HG02943 (cell line): Measurements from ENCODE around the gene HMCN2.

Experiments
- ATAC-seq: cut with Tn5 transposase; IDR thresholded peaks from one replicate; pipeline ENCODE4 v1.9.1; 2021; ENCODE audit warnings: mild to moderate bottlenecking, low read depth, moderate library complexity; ENCODE audit not compliant: unreplicated experiment

HMCN2 gene

DNA sequence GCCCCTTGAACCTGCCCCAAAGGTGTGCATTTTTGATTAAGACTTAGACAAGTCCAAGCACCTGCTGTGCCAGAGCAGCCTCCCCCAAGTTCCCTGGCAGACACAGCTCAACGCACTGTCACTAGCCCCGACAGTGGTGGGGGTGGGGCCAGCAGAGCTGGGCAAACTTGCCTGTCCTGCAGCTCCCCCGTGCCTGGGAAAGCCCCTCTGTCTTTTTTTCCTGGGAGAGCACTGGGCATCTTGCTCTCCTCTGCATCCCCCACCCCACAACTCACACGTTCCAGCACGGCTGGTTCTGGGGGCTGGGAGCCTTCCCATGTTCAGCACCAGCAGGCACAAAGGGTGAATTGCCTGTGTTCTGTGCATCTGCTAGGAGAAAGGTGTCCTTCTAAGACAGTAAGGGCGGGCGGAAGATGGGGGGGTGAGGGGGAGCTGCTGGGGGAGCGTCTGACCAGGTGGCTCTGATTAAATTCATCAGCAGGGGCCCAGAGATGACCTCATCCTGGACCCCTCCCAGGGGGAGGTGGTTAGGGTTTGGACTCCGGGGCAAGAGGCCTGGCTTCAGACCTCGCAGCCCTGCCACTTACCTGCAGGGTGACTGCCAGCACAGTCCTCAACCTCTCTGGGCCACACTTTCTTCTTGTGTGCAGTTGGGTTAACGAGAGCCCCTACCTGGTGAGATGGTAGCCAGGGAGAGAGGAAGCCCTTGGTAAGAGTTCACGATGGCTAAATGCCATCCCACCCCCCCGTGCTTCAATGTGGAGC is 23.5 kb downstream of the HMCN2 start:
- no peak for ATAC-seq

GRCh38 chr9:130289711-130290241 is 24.2 kb downstream of the HMCN2 start:
- ATAC-seq: no peak

- no peak for ATAC-seq
Observed at GRCh38 chr9:130290291-130291181, 25.0 kb downstream of the HMCN2 start.

GRCh38 chr9:130291474-130291873 is 25.9 kb downstream of the HMCN2 start:
- ATAC-seq: no peak

DNA sequence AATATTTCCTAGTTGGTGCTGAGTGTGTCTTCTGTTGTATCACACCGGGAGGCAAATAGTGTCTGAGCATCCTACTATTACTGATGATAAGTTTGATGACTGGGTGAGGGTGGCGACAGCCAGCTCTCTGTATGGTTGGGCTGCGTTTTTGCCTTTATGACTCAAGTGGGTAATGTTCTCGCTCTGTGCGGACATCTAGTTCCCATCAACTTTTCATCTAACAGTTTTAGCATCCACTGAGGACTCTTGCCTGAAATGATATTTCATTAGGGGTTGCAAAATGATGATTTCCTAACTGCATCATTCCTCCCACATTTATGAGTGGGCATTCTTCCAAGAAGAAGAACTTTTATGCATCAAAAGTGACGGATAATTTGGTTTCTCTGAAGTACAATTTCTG is 26.5 kb downstream of the HMCN2 start:
- no peak for ATAC-seq

- no peak for ATAC-seq
Observed at GRCh38 chr9:130294664-130295063, 29.1 kb downstream of the HMCN2 start.

DNA sequence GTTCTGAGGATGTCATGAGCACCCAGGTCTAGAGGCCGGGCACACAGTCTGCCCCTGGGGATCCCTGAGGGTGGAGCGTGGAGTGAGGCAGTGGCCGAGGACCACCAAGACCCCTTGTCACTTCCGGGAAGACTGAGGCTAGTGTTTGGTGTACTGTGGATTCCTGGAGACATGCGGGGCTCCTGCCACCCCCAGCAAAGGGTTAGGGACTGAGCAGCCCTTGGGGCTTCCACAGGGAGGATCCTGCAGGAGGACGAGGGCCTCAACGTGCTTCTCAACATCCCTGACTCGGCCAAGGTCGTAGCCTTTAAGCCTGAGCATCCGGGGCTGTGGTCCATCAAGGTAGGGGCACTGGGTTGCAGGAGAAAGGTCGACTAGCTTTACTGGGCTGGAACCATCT is 29.9 kb downstream of the HMCN2 start:
- no peak for ATAC-seq

DNA sequence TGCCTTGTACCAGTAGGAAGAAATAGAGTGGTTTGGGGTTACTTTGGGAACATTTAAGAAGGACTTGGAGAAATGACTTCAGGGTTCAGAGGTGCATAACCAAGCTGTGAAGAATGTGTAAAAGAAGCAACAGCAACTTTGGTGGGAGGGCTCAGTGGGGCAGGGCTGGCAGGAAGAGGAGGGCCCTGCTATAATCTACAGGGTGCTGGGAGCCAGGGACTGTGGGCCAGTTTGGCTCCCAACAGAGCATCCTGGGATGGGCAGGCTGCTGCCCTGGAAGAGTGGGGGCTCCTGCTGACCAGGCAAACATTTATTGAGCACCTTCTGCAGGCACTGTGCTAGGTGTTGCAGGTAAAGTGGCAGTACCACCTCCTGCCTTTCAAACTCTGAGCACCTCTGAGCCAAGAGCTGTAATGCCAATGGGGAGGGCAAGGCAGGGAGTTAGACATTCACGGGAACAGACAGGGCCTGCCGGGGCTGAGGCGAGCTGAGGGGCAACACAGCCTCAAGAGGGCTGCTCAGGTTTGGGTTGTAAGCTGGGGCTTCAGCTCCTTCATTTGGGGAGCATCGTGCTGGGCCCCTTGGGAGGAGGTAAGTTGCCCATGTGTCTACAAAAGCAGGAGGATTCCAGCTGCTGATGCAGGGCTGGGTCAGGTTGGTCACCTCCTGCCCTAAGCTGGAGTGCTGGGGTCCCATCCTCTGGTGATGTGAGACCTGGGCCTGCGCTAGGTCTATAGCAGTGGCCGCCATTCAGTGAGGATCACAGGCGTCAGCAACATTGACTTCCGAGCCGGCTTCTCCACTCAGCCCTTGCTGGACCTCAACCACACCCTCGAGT is 30.6 kb downstream of the HMCN2 start:
- ATAC-seq: no peak

GRCh38 chr9:130296783-130297055 is 31.2 kb downstream of the HMCN2 start:
- ATAC-seq: no peak

DNA sequence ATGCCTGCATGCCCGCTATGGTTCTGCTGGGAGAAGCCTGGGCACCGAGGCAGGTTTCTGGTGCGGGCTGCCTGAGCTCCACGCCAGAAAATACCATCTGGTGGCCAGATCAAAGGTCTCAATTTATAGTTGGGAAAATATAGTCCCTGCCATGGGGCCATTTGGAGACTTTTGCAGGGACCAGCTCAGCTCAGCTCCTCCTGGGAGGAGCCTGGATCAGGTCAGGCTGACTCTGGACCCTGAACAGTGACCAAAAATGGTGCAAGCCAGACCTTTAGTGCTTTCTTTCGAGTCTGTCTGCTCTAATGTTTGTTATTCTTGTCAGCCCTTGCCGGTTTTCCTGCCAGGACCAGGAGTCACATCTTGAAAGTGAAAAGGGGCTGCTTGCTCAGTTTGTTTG is 31.8 kb downstream of the HMCN2 start:
- no peak for ATAC-seq

DNA sequence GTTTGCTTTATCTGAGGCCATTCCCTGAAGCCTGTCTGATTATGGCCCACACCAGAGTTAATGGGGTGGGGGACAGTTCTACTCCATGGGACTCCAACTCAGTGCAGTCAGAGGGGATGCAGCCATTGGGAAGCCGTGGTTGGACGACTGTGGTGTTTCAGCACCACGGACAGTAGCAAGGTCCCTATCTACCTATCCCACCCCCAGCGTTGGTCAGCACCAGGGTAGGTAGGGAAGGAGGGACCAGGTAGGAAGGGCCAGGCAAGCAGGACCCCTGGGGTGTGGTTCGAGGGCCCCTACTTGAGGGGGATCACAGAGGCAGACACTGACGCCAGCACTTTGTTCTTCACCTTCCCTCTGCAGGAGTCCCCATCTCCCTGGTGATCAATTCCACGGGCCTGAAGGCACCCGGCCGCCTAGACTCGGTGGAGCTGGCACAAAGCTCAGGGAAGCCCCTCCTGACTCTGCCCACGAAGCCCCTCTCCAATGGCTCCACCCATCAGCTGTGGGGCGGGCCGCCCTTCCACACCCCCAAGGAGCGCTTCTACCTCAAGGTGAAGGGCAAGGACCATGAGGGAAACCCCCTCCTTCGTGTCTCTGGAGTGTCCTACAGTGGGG is 33.2 kb downstream of the HMCN2 start:
- no peak for ATAC-seq

- no peak for ATAC-seq
Observed at GRCh38 chr9:130299785-130300615, 34.4 kb downstream of the HMCN2 start.

DNA sequence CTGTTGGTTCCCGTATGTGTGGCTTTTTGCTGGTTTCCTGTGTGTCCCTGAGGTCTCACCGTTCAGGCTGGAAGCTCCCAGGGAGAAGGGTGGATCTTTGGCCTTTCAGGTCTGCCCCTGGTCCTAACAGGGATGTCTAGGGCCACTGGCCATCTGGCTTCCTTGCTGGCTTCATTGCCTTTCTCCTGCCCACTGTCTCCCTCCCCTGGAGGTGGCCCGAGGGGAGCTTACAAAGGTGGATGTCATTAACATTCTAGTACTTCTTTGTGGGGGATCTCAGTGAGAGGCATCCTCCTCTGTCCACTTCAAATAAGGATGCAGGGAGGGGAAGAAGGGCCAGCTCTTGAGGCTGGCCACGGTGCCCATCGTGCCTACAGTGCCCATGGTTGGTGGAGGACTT is 35.2 kb downstream of the HMCN2 start:
- ATAC-seq: no peak

DNA sequence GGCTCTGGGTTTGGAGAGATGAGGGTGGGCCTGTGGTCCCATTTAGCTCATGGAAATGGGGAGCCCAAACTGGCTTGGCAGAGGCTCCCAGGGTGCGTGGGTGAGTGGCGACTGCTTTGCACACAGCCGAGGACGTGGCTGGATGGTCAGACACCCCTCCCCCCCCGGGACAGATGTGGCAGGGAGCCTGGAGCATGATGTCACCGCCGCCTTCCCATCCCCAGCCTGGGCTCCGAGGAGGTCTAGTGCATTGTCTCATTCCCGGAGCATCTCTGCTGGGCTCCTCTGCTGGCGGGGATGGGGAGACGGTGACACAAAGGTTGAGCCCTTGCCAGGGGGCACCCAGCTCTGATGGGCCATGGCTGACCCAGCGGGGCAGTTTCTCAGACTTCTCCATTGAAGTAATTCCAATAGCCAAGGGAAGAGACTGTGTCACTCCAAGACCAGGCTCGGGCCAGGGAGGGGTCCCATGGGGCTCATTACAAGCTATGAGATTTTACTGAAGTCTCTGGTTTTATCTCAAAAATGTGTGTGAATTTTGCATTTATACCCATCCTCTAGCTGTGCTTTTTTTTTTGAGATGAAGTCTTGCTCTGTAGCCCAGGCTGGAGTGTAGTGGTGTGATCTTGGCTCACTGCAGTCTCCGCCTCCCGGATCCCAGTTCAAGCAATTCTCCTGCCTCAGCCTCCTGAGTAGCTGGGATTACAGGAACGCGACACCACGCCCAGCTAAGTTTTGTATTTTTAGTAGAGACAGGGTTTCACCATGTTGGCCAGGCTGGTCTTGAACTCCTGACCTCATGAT is 36.1 kb downstream of the HMCN2 start:
- ATAC-seq: no peak

DNA sequence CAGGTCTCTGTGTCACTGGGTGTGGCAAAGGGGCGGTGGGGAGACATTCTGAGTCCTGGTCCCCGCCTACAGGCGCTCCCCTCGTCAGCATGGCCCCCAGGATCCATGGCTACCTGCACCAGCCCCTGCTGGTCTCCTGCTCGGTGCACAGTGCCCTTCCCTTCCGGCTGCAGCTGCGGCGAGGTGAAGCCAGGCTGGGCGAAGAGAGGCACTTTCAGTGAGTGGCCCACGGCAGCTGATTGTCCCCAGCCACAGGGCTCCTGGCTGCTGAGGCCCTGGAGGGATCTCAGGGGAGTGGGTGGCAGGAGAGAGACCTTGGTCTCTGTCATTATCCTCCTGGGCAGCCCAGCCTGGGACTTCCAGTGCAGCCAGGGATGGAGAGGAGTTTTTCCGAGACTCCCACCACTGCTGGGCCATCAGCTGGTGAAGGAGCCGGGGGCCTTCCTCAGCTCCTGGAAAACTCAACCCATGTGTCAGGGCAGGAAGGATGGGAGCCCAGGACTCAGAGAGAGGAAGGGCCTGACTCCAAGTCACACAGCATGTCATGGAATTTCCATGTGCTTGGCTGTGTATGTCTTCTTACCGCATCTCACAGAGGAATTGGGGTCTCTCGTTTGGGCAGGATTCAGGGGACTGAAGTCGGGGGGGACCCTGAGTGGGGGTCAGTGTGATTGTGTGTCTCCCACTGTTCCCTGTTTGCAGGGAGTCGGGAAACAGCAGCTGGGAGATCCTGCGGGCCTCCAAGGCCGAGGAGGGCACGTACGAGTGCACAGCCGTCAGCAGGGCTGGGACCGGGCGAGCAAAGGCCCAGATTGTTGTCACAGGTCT is 37.4 kb downstream of the HMCN2 start:
- no peak for ATAC-seq

GRCh38 chr9:130303613-130304055 is 38.1 kb downstream of the HMCN2 start:
- no peak for ATAC-seq

- no peak for ATAC-seq
Observed at GRCh38 chr9:130304116-130304515, 38.6 kb downstream of the HMCN2 start.

DNA sequence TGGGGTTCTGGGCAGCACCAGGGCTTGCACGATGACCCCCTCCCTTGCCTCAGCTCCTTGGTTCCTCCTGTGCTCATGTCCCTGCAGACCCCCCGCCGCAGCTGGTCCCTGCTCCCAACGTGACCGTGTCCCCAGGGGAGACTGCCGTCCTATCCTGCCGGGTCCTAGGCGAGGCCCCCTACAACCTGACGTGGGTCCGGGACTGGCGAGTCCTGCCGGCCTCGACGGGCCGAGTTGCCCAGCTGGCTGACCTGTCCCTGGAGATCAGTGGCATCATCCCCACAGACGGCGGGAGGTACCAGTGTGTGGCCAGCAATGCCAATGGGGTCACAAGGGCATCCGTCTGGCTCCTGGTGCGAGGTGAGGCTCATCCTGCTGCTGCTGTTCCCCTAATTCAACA is 39.1 kb downstream of the HMCN2 start:
- ATAC-seq: no peak
